Loucy (cell line): ENCODE measurements around the gene MORC3.
"Not testable (repeated sequence)": the region's sequence is repeated elsewhere in the genome, so short reads cannot be mapped to it uniquely, and the experiment has no call there.

Source experiments
- H2AFZ ChIP-seq: fragments of 200-600 bp; sonication (generic); 2 replicates; pipeline ENCODE4 v1.6.0; 2016; ENCODE audit warnings: antibody characterized with exemption, mild to moderate bottlenecking, low read length, moderate library complexity
- H3F3A ChIP-seq: fragments of 200-600 bp; 2 replicates; pipeline ENCODE4 v1.6.0; 2016; ENCODE audit warnings: antibody characterized with exemption, low read depth, mild to moderate bottlenecking
- H3K27me3 ChIP-seq: fragments of 200-600 bp; sonication (generic); 2 replicates; pipeline ENCODE4 v1.6.1; 2014; ENCODE audit warnings: low read length, mild to moderate bottlenecking; ENCODE audit not compliant: insufficient read depth, poor library complexity, severe bottlenecking
- H3K36me3 ChIP-seq: fragments of 200-600 bp; sonication (generic); 2 replicates; pipeline ENCODE4 v1.6.1; 2016; ENCODE audit warnings: low read length; ENCODE audit not compliant: insufficient read depth
- H3K4me1 ChIP-seq: fragments of 200-600 bp; sonication (generic); 2 replicates; pipeline ENCODE4 v1.5.1; 2014; ENCODE audit warnings: low read length, mild to moderate bottlenecking; ENCODE audit not compliant: insufficient read depth, poor library complexity, severe bottlenecking
- H3K4me2 ChIP-seq: fragments of 200-600 bp; sonication (generic); 2 replicates; pipeline ENCODE4 v1.6.0; 2014; ENCODE audit warnings: antibody characterized with exemption, low read length, low read depth, mild to moderate bottlenecking; ENCODE audit not compliant: poor library complexity, severe bottlenecking
- H3K4me3 ChIP-seq: fragments of 200-600 bp; sonication (generic); 2 replicates; pipeline ENCODE4 v1.5.1; 2014; ENCODE audit warnings: low read length, mild to moderate bottlenecking, mixed read lengths; ENCODE audit not compliant: poor library complexity, severe bottlenecking
- H3K79me2 ChIP-seq: fragments of 200-600 bp; sonication (generic); 2 replicates; pipeline ENCODE4 v1.6.1; 2014; ENCODE audit warnings: low read length; ENCODE audit not compliant: insufficient read depth
- H3K9ac ChIP-seq: fragments of 200-600 bp; sonication (generic); 2 replicates; pipeline ENCODE4 v1.6.0; 2014; ENCODE audit warnings: mild to moderate bottlenecking, low read depth, low read length, moderate library complexity; ENCODE audit not compliant: poor library complexity, severe bottlenecking
- H3K9me2 ChIP-seq: fragments of 200-600 bp; sonication (generic); replicated peaks from 2 replicates; pipeline ENCODE4 v1.6.1; 2016; ENCODE audit warnings: low read depth, low read length, mixed read lengths
- H3K9me3 ChIP-seq: fragments of 200-600 bp; sonication (generic); 2 replicates; pipeline ENCODE4 v1.6.1; 2014; ENCODE audit warnings: mild to moderate bottlenecking, antibody characterized with exemption, low read length, low read depth; ENCODE audit not compliant: insufficient read depth
- H4K20me1 ChIP-seq: fragments of 200-600 bp; sonication (generic); 2 replicates; pipeline ENCODE4 v1.6.0; 2014; ENCODE audit warnings: antibody characterized with exemption, low read length, mild to moderate bottlenecking; ENCODE audit not compliant: insufficient read depth, poor library complexity, severe bottlenecking
- EZH2phosphoT487 ChIP-seq: fragments of 200-600 bp; IDR thresholded peaks from 2 replicates; pipeline ENCODE4 v1.6.1; 2018; ENCODE audit warnings: antibody characterized with exemption, mild to moderate bottlenecking, moderate library complexity, borderline replicate concordance
- TF ChIP-seq, protein P1 (sequence below): fragments of 200-600 bp; sonication (generic); conservative IDR thresholded peaks from 2 replicates; pipeline ENCODE4 v1.5.1; 2014; ENCODE audit warnings: mild to moderate bottlenecking, antibody characterized with exemption, low read length

MORC3 gene

DNA sequence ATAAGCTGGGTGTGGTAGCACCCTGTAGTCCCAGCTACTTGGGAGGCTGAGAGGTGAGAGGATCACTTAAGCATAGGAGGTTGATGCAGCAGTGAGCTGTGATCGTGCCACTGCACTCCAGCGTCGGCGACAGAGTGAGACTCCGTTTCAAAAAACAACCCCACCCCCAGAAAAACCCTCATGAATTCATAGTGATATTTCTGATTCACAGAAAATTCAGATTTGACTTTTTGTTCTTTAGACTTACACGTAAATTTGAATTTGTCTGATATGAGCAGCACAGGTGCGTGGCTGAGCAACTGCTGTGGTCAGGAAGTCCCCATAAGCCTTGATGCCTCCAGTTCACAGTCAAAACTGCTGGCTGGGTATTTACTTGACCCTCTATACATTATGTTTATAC lies 10.0 kb upstream of the MORC3 start:
- Histone ChIP-seq H3K79me2 (no peaks in the 10 kb centered on the region), H3K36me3 (no peaks in the 10 kb centered on the region), H3K9me2 (no peaks in the 10 kb centered on the region), H3K9me3 (no peaks in the 10 kb centered on the region; the same call in 1 of the 2 replicates), H3K27me3 (no peaks in the 10 kb centered on the region), H3F3A (no peaks in the 10 kb centered on the region), H3K4me1 (no peaks in the 10 kb centered on the region), H2AFZ (no peak overlapping the region), H3K4me3 (no peak overlapping the region), H4K20me1 (no peaks in the 10 kb centered on the region), H3K4me2 (no peak overlapping the region), H3K9ac (no peak overlapping the region)
- TF ChIP-seq EZH2phosphoT487: no peak
- TF ChIP-seq, protein P1, sequence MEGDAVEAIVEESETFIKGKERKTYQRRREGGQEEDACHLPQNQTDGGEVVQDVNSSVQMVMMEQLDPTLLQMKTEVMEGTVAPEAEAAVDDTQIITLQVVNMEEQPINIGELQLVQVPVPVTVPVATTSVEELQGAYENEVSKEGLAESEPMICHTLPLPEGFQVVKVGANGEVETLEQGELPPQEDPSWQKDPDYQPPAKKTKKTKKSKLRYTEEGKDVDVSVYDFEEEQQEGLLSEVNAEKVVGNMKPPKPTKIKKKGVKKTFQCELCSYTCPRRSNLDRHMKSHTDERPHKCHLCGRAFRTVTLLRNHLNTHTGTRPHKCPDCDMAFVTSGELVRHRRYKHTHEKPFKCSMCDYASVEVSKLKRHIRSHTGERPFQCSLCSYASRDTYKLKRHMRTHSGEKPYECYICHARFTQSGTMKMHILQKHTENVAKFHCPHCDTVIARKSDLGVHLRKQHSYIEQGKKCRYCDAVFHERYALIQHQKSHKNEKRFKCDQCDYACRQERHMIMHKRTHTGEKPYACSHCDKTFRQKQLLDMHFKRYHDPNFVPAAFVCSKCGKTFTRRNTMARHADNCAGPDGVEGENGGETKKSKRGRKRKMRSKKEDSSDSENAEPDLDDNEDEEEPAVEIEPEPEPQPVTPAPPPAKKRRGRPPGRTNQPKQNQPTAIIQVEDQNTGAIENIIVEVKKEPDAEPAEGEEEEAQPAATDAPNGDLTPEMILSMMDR: no peak

DNA sequence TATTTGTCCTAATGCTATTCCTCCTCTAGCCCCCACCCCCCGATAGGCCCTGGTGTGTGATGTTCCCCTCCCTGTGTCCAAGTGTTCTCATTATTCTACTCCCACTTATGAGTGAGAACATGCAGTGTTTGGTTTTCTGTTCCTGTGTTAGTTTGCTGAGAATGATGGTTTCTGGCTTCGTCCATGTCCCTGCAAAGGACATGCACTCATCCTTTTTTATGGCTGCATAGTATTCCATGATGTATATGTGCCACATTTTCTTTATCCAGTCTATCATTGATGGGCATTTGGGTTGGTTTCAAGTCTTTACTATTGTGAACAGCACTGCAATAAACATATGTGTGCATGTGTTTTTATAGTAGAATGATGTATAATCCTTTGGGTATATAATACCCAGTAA lies 6.6 kb upstream of the MORC3 start:
- H3K9ac ChIP-seq, H2AFZ ChIP-seq, H3K4me2 ChIP-seq, H3K27me3 ChIP-seq, H3K9me2 ChIP-seq, H3F3A ChIP-seq, H4K20me1 ChIP-seq, H3K4me1 ChIP-seq, H3K9me3 ChIP-seq, H3K36me3 ChIP-seq, H3K4me3 ChIP-seq, H3K79me2 ChIP-seq: not testable (repeated sequence)

DNA sequence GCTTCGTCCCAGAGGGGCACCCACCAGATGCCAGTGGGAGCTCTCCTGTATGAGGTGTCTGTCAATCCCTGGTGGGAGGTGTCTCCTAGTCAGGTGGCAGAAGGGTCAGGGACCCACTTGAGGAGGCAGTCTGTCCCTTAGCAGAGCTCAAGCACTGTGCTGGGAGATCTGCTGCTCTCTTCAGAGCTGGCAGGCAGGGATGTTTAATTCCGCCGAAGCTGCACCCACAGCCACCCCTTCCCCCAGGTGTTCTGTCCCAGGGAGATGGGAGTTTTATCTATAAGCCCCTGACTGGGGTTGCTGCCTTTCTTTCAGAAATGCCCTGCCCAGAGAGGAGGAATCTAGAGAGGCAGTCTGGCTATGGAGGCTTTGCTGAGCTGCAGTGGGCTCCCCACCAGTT lies 4.0 kb upstream of the MORC3 start:
- not testable (repeated sequence) for H2AFZ ChIP-seq, H3K4me3 ChIP-seq, H3K9me3 ChIP-seq, H3F3A ChIP-seq, H3K9ac ChIP-seq, H3K4me1 ChIP-seq, H3K27me3 ChIP-seq, H4K20me1 ChIP-seq, H3K4me2 ChIP-seq, H3K36me3 ChIP-seq, H3K79me2 ChIP-seq, H3K9me2 ChIP-seq

DNA sequence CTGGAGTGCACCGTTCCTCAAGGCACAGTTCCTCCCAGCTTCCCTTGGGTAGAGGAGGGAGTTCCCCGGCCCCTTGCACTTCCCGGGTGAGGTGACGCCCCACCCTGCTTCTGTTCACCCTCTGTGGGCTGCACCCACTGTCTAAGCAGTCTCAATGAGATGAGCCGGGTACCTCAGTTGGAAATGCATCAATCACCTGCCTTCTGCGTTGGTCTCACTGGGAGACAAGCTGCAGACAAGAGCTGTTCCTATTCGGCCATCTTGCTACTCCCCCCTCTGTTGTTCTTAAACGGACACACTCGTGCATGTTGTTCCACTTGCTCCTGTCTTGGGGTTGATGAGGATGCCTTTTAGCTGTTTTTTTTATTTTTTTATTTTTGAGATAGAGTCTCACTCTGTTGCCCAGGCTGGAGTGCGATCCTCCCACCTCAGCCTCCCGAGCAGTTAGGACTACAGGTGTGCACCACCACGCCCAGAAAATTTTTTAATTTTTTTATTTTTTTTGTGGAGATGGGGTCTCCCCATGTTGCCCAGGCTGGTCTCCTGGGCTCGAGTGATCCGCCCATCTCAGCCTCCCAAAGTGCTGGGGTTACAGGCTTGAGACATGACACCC lies 3.0 kb upstream of the MORC3 start:
- Histone ChIP-seq H3K27me3 (no peaks in the 10 kb centered on the region), H3K36me3 (no peaks in the 10 kb centered on the region), H4K20me1 (peaks cover 4% of the 10 kb centered on the region), H3K79me2 (peaks cover 16% of the 10 kb centered on the region), H3K4me2 (no peak overlapping the region), H3K9me3 (no peaks in the 10 kb centered on the region), H3K9me2 (no peaks in the 10 kb centered on the region), H3K4me1 (peaks cover 12% of the 10 kb centered on the region), H2AFZ (no peak overlapping the region), H3K4me3 (no peak overlapping the region), H3F3A (peaks cover 9% of the 10 kb centered on the region; the same call in 1 of the 2 replicates), H3K9ac (no peak overlapping the region)
- TF ChIP-seq, protein P1: no peak
- TF ChIP-seq EZH2phosphoT487: no peak

DNA sequence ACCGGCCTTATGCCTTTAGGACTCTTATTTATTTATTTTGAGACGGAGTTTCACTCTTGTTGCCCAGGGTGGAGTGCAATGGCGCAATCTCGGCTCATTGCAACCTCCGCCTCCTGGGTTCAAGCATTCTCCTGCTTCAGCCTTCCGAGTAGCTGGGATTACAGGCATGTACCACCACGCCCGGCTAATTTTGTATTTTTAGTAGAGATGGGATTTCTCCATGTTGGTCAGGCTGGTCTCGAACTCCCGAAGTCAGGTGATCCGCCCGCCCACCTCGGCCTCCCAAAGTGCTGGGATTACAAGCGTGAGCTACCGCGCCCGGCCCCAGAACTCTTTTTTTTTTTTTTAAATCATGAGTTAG lies 611 bp upstream of the MORC3 start:
- Histone ChIP-seq H3K9ac (peak overlapping the region; percentile 82), H3K4me3 (peak overlapping the region; percentile 89), H3K4me1 (peaks cover 29% of the 10 kb centered on the region), H3K79me2 (peaks cover 40% of the 10 kb centered on the region), H2AFZ (peak overlapping the region; percentile 91), H4K20me1 (peaks cover 15% of the 10 kb centered on the region), H3K4me2 (peak overlapping the region; percentile 78)
- not testable (repeated sequence) for H3K9me3 ChIP-seq, H3K27me3 ChIP-seq, H3K36me3 ChIP-seq, H3K9me2 ChIP-seq, H3F3A ChIP-seq
